ENCODE measurements around the gene SPART. TPM values are rescaled to one million over a fixed set of nuclear protein-coding genes. Genes with fewer than 3 reads are reported as not detected.

The SPART gene
- total RNA-seq, 1 experiment from 2014 or later: 60.6 TPM

- Histone ChIP-seq H2BK120ac (ENCODE audit: low read depth, low read length, poor library complexity, severe bottlenecking) (no peak overlapping the region), H3K23me2 (ENCODE audit: insufficient read length, low read depth, low read length, poor library complexity, severe bottlenecking) (no peaks in the 10 kb centered on the region), H3K79me1 (ENCODE audit: insufficient read depth, low read depth, low read length, poor library complexity, severe bottlenecking) (no peaks in the 10 kb centered on the region), H3K14ac (ENCODE audit: insufficient read depth, low read length) (no peak overlapping the region), H3K18ac (ENCODE audit: insufficient read length, low read depth, low read length) (no peak overlapping the region), H3K23ac (ENCODE audit: insufficient read length, low read depth, low read length) (no peak overlapping the region), H2BK20ac (ENCODE audit: low read depth, low read length, poor library complexity, severe bottlenecking) (no peak overlapping the region), H4K20me1 (ENCODE audit: control insufficient read depth, insufficient read depth, insufficient read length) (no peaks in the 10 kb centered on the region), H4K91ac (ENCODE audit: insufficient read length, low read depth, low read length) (no peak overlapping the region), H3K27me3 (ENCODE audit: insufficient read depth, low read length) (no peaks in the 10 kb centered on the region), H3K56ac (ENCODE audit: insufficient read length, low read depth, low read length) (no peak overlapping the region), H3K4me1 (ENCODE audit: insufficient read depth, low read length) (no peaks in the 10 kb centered on the region), H3K79me2 (ENCODE audit: insufficient read depth, low read length) (no peaks in the 10 kb centered on the region), H3K4me2 (ENCODE audit: insufficient read depth, insufficient read length, low read length) (no peak overlapping the region), H4K8ac (replicated peaks; ENCODE audit: insufficient read length, low read depth, low read length) (no peak overlapping the region), H2BK5ac (ENCODE audit: insufficient read length, low read length) (no peak overlapping the region), H2BK12ac (ENCODE audit: insufficient read length, low read depth, low read length) (no peak overlapping the region), H3T11ph (ENCODE audit: low read length) (no peak overlapping the region), H2BK15ac (ENCODE audit: low read depth, low read length) (no peak overlapping the region), H3K9ac (ENCODE audit: extremely low read depth, insufficient read length, low read length) (no peak overlapping the region), H4K5ac (ENCODE audit: insufficient read length, low read depth, low read length) (no peak overlapping the region), H3K4ac (ENCODE audit: low read depth, low read length) (no peak overlapping the region), H3K9me3 (ENCODE audit: control insufficient read depth, low read depth, low read length) (no peaks in the 10 kb centered on the region), H3K27ac (ENCODE audit: insufficient read length, low read depth, low read length) (no peak overlapping the region), H2AFZ (ENCODE audit: low read length) (no peak overlapping the region), H2AK5ac (ENCODE audit: insufficient read length, low read length) (no peak overlapping the region)
- no CpG with 5 or more reads among the region's 3 CpGs for WGBS (ENCODE audit: extremely low coverage, insufficient read length, low lambda C conversion rate)
- peaks cover 2% of the 10 kb centered on the region; the same call in 1 of the 2 replicates for H3K27me3 Mint-ChIP-seq (ENCODE audit: low read depth)
- no peak overlapping the region for H3K27ac Mint-ChIP-seq
- TF ChIP-seq CTCF (conservative IDR thresholded peaks at IDR 0.05): no peak
- peaks cover 0 to 4% (median 3%) of the 10 kb centered on the region in 3 experiments; a peak in 2 of 7 replicates for H3K36me3 Mint-ChIP-seq (ENCODE audit: insufficient read depth in 1 of 3, low read depth in 3 of 3)
- peaks cover 0 to 3% of the 10 kb centered on the region in 2 experiments; a peak in 1 of 5 replicates for H3K9me3 Mint-ChIP-seq
- peaks cover 0 to 2% of the 10 kb centered on the region in 2 experiments; a peak in 2 of 4 replicates for H3K4me1 Mint-ChIP-seq
- DNase-seq: no peak
- no peak overlapping the region for H3K4me3 Mint-ChIP-seq
Observed at GRCh38 chr13:36357692-36358091, 11.5 kb upstream of the SPART start.

Measured in H9 (cell line).